ENCODE measurements around the gene BEST4. TPM values are rescaled to one million over a fixed set of nuclear protein-coding genes. Genes with fewer than 3 reads are reported as not detected.

Gene BEST4
- total and polyA plus RNA-seq, 2 donors (not counting 1 experiment from before 2014, with no cell fraction given): 0.30 to 1.3 TPM

GRCh38 chr1:44803312-44804095, 15.5 kb upstream of the BEST4 start:
- Histone ChIP-seq H3K79me2 (ENCODE audit: control insufficient read depth, insufficient read depth, low read length) (peaks cover 5% of the 10 kb centered on the region), H3K36me3 (replicated peaks in 1 of 2; ENCODE audit: control extremely low read depth in 1 of 2, control insufficient read depth in 1 of 2, extremely low read depth in 1 of 2, insufficient read depth in 2 of 2, low read length in 1 of 2) (peaks cover 0 to 21% of the 10 kb centered on the region in 2 experiments), H3K9ac (ENCODE audit: low read length) (no peak overlapping the region), H3K4me2 (replicated peaks; ENCODE audit: low read depth, low read length, poor library complexity, severe bottlenecking) (no peak overlapping the region), H3K4me3 (ENCODE audit: control extremely low read depth in 1 of 5, extremely low read depth in 1 of 5, insufficient read depth in 1 of 5, low read depth in 2 of 5, low read length in 4 of 5) (no peak overlapping the region), H3K4me1 (ENCODE audit: control insufficient read depth in 2 of 2, insufficient read depth in 2 of 2, low read length in 2 of 2) (peaks cover 33 to 59% of the 10 kb centered on the region in 2 donors), H3K27ac (ENCODE audit: low read length in 2 of 2) (no peak overlapping the region), H2AFZ (ENCODE audit: insufficient read depth, low read depth, low read length, poor library complexity, severe bottlenecking) (no peak overlapping the region), H3K9me3 (ENCODE audit: control extremely low read depth in 1 of 3, control insufficient read depth in 2 of 3, insufficient read depth in 1 of 3, low read length in 2 of 3) (peaks cover 0 to 3% (median 0%) of the 10 kb centered on the region in 3 donors), H4K20me1 (ENCODE audit: control insufficient read depth, insufficient read depth, low read length, poor library complexity, severe bottlenecking) (no peaks in the 10 kb centered on the region), H3K27me3 (replicated peaks in 1 of 4; ENCODE audit: control extremely low read depth in 1 of 4, control insufficient read depth in 3 of 4, insufficient read depth in 4 of 4, low read length in 3 of 4) (no peaks in the 10 kb centered on the region)
- intact Hi-C loops (cut with micrococcal nuclease): no loop called here
- Mint-ChIP-seq H3K4me1 (peaks cover 50% of the 10 kb centered on the region), H3K4me3 (no peak overlapping the region), H3K27me3 (no peaks in the 10 kb centered on the region), H3K9me3 (ENCODE audit: insufficient read depth) (no peaks in the 10 kb centered on the region), H3K27ac (peak overlapping the region; percentile 77)
- WGBS (ENCODE audit: insufficient coverage): 91% methylated on average over 7 of the region's 13 CpGs
- DNase-seq: no peak
- TF ChIP-seq EZH2 (IDR thresholded peaks at IDR 0.05; ENCODE audit: borderline replicate concordance, insufficient read depth, low read depth, low read length, poor library complexity, severe bottlenecking): no peak
- no peak for TF ChIP-seq CTCF (IDR thresholded peaks at IDR 0.05)
- no peak for ATAC-seq (ENCODE audit: low read depth)
- ChIA-PET CTCF (interaction anchor here (1.4 kb wide), 1 partner anchor 14 kb away, joined by 3 read pairs; no protein-coding TSS in a partner anchor), POLR2A (interaction anchor here (0.8 to 1.3 kb wide), 2 partner anchors 14 to 16 kb away, joined by 3 read pairs; no protein-coding TSS in a partner anchor)

DNA sequence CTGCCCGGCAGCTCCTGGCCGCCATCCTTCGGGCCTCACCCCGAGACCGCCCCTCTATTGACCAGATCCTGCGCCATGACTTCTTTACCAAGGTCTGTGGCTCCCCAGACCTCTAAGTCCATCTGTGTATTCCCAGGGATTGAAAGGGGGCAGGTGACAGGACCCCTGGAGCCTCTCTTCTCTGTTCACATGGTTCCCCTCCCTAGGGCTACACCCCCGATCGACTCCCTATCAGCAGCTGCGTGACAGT, 15.0 kb upstream of the BEST4 start:
- H3K27me3 Mint-ChIP-seq: no peaks in the 10 kb centered on the region
- CTCF ChIA-PET: interaction anchor here (0.7 to 1.4 kb wide), 2 partner anchors 14 to 71 kb away, joined by 3 read pairs; no protein-coding TSS in a partner anchor
- peaks cover 5% of the 10 kb centered on the region for H3K79me2 ChIP-seq (ENCODE audit: control insufficient read depth, insufficient read depth, low read length)
- no peak overlapping the region for H3K9ac ChIP-seq (ENCODE audit: low read length)
- no peak overlapping the region for H3K4me3 Mint-ChIP-seq
- TF ChIP-seq EZH2 (IDR thresholded peaks at IDR 0.05; ENCODE audit: borderline replicate concordance, insufficient read depth, low read depth, low read length, poor library complexity, severe bottlenecking) (no peak), CTCF (IDR thresholded peaks at IDR 0.05) (no peak)
- H2AFZ ChIP-seq (ENCODE audit: insufficient read depth, low read depth, low read length, poor library complexity, severe bottlenecking): no peak overlapping the region
- 97% methylated on average over 4 of the region's 9 CpGs for WGBS (ENCODE audit: insufficient coverage)
- peaks cover 47% of the 10 kb centered on the region for H3K4me1 Mint-ChIP-seq
- no peaks in the 10 kb centered on the region for H4K20me1 ChIP-seq (ENCODE audit: control insufficient read depth, insufficient read depth, low read length, poor library complexity, severe bottlenecking)
- no peaks in the 10 kb centered on the region for H3K27me3 ChIP-seq (replicated peaks in 1 of 4; ENCODE audit: control extremely low read depth in 1 of 4, control insufficient read depth in 3 of 4, insufficient read depth in 4 of 4, low read length in 3 of 4)
- H3K27ac Mint-ChIP-seq: peak overlapping the region; percentile 77
- intact Hi-C loops (cut with micrococcal nuclease): no loop called here
- POLR2A ChIA-PET: interaction anchor here (0.8 to 1.3 kb wide), 2 partner anchors 14 to 16 kb away, joined by 3 read pairs; no protein-coding TSS in a partner anchor
- no peak overlapping the region for H3K4me3 ChIP-seq (ENCODE audit: control extremely low read depth in 1 of 5, extremely low read depth in 1 of 5, insufficient read depth in 1 of 5, low read depth in 2 of 5, low read length in 4 of 5)
- no peak overlapping the region for H3K27ac ChIP-seq (ENCODE audit: low read length in 2 of 2)
- ATAC-seq (ENCODE audit: low read depth) (no peak), DNase-seq (no peak)
- H3K36me3 ChIP-seq (replicated peaks in 1 of 2; ENCODE audit: control extremely low read depth in 1 of 2, control insufficient read depth in 1 of 2, extremely low read depth in 1 of 2, insufficient read depth in 2 of 2, low read length in 1 of 2): peaks cover 0 to 21% of the 10 kb centered on the region in 2 experiments
- peaks cover 0 to 3% (median 0%) of the 10 kb centered on the region in 3 donors for H3K9me3 ChIP-seq (ENCODE audit: control extremely low read depth in 1 of 3, control insufficient read depth in 2 of 3, insufficient read depth in 1 of 3, low read length in 2 of 3)
- H3K9me3 Mint-ChIP-seq (ENCODE audit: insufficient read depth): no peaks in the 10 kb centered on the region
- H3K4me1 ChIP-seq (ENCODE audit: control insufficient read depth in 2 of 2, insufficient read depth in 2 of 2, low read length in 2 of 2): peaks cover 28 to 54% of the 10 kb centered on the region in 2 donors
- no peak overlapping the region for H3K4me2 ChIP-seq (replicated peaks; ENCODE audit: low read depth, low read length, poor library complexity, severe bottlenecking)
